Esophagus muscularis mucosa (tissue), 4 donors: ENCODE results near the gene CDHR5. TPM values are rescaled to one million over a fixed set of nuclear protein-coding genes. Genes with fewer than 3 reads are reported as not detected.

Experiments
- DNase-seq: peaks from one replicate; pipeline ENCODE4 v3.0.0-alpha.2; 2017; ENCODE audit errors: extremely low spot score
- H3K27ac ChIP-seq, 4 donors: fragments of 200-600 bp; sonication (generic); replicated peaks in 1 of 4; 1 replicate in 3 of 4; 2 replicates in 1 of 4; pipeline ENCODE4 v1.5.1; 2016 to 2019; ENCODE audit warnings: mild to moderate bottlenecking in 1 of 4
- H3K27me3 ChIP-seq, 4 donors: fragments of 200-600 bp; sonication (generic); one replicate each; pipeline versions ENCODE4 v1.5.1 to v1.6.0; 2016 to 2019
- H3K36me3 ChIP-seq, 4 donors: fragments of 200-600 bp; sonication (generic); one replicate each; pipeline ENCODE4 v1.5.1; 2016 to 2019
- H3K4me1 ChIP-seq, 4 donors: fragments of 200-600 bp; sonication (generic); one replicate each; pipeline ENCODE4 v1.5.1; 2016 to 2019
- H3K4me3 ChIP-seq, 4 donors: fragments of 200-600 bp; sonication (generic); 1 replicate in 2 of 4; 2 replicates in 2 of 4; pipeline ENCODE4 v1.5.1; 2016 to 2019; ENCODE audit warnings: mild to moderate bottlenecking in 4 of 4, moderate library complexity in 1 of 4
- H3K9me3 ChIP-seq, 4 donors: fragments of 200-600 bp; sonication (generic); 1 replicate in 3 of 4; 2 replicates in 1 of 4; pipeline ENCODE4 v1.5.1; 2016 to 2019
- EP300 ChIP-seq: sonication (generic); formaldehyde crosslinking; IDR thresholded peaks from one replicate; pipeline ENCODE4 v1.6.1; 2017; ENCODE audit warnings: antibody characterized with exemption
- POLR2A ChIP-seq: fragments of 450-650 bp; IDR thresholded peaks from one replicate; pipeline ENCODE4 v1.6.1; 2017; ENCODE audit warnings: antibody characterized with exemption, moderate library complexity, mild to moderate bottlenecking, low read depth
- POLR2AphosphoS5 ChIP-seq, 2 donors: sonication (generic); formaldehyde crosslinking; IDR thresholded peaks; one replicate each; pipeline ENCODE4 v1.6.1; 2017; ENCODE audit warnings: antibody characterized with exemption in 2 of 2
- WGBS: methylation state at CpG from one replicate; pipeline ENCODE4 v1.1.5; 2018; 5-methylcytosine and 5-hydroxymethylcytosine counted together
- intact Hi-C: fragments of 100-400 bp; cut with DNase I; formaldehyde crosslinking; loops from one replicate; pipeline ENCODE4 v1.15.1; 2023
- total RNA-seq, 4 donors: library from RNA; depleted of rRNA; stranded (reverse); fragments of >200 nt; gene quantifications; one replicate each; pipeline versions ENCODE4 v1.1.0 to v1.2.1, GENCODE V29; 2016
- TF ChIP-seq, protein P1 (sequence below), 3 experiments: fragments of 200-600 bp in 2 of 3; fragments of 450-650 bp in 1 of 3; sonication (generic) in 2 of 3; IDR thresholded peaks; one replicate each; pipeline ENCODE4 v1.5.1; 2017 to 2019; ENCODE audit warnings: antibody characterized with exemption in 3 of 3, mild to moderate bottlenecking in 2 of 3, moderate library complexity in 1 of 3

Gene CDHR5
- total RNA-seq, 4 donors from 2014 or later: 1.3 TPM; not detected in 3

GRCh38 chr11:579830-580601 is 44.7 kb downstream of the CDHR5 start:
- Histone ChIP-seq H3K36me3 (peaks cover 29 to 39% (median 32%) of the 10 kb centered on the region in 4 donors), H3K9me3 (no peaks in the 10 kb centered on the region), H3K27me3 (no peaks in the 10 kb centered on the region), H3K27ac (no peak overlapping the region), H3K4me1 (peaks cover 43 to 57% (median 53%) of the 10 kb centered on the region in 4 donors), H3K4me3 (no peak overlapping the region)
- no peak for DNase-seq
- TF ChIP-seq EP300: no peak
- TF ChIP-seq POLR2AphosphoS5 (IDR thresholded peaks at IDR 0.05): no peak
- TF ChIP-seq, protein P1, sequence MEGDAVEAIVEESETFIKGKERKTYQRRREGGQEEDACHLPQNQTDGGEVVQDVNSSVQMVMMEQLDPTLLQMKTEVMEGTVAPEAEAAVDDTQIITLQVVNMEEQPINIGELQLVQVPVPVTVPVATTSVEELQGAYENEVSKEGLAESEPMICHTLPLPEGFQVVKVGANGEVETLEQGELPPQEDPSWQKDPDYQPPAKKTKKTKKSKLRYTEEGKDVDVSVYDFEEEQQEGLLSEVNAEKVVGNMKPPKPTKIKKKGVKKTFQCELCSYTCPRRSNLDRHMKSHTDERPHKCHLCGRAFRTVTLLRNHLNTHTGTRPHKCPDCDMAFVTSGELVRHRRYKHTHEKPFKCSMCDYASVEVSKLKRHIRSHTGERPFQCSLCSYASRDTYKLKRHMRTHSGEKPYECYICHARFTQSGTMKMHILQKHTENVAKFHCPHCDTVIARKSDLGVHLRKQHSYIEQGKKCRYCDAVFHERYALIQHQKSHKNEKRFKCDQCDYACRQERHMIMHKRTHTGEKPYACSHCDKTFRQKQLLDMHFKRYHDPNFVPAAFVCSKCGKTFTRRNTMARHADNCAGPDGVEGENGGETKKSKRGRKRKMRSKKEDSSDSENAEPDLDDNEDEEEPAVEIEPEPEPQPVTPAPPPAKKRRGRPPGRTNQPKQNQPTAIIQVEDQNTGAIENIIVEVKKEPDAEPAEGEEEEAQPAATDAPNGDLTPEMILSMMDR (IDR thresholded peaks at IDR 0.05): no peak
- TF ChIP-seq POLR2A: no peak
- intact Hi-C loops: no loop called here
- 65% methylated on average over 12 of the region's 20 CpGs for WGBS

DNA sequence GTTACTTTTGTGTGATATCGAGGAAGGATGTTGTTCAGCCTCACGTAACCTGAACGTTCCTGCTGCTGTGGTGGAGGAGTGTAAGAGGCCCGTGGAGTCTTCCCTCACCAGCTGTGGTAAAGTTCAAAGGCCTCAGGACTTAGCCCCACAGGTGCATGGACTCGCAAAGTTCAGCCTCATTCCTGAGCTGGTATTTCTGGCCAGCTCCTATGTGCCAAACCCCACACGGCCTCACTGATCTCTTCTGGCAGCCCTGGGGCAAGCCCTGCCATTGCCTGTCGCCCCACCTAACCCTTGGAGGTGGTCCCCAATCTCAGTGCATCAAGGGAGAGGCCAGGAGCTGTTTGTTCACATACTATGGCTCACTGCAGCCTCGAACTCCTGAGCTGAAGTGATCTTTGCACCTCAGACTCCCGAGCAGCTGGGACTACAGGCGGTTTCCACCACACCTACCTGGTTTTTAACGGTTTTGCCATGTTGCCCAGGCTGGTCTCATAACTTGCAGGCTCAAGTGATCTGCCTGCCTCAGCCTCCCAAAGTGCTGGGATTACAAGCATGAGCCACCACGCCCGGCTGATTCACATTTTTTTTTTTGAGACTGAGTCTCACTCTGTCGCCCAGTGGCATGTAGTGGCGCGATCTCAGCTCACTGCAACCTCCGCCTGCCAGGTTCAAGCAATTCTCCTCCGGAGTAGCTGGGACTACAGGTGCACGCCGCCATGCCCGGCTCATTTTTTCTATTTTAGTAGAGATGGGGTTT is 46.3 kb downstream of the CDHR5 start:
- peak overlapping the region; percentile 64 to 94 (median 76) for H3K4me3 ChIP-seq
- no peak overlapping the region for H3K27ac ChIP-seq
- H3K36me3 ChIP-seq: peaks cover 19 to 24% (median 19%) of the 10 kb centered on the region in 4 donors
- WGBS: 76% methylated on average over 19 of the region's 21 CpGs
- intact Hi-C loops: no loop called here
- peaks cover 54 to 68% (median 59%) of the 10 kb centered on the region in 4 donors for H3K4me1 ChIP-seq
- DNase-seq: no peak
- H3K9me3 ChIP-seq: no peaks in the 10 kb centered on the region
- no peaks in the 10 kb centered on the region for H3K27me3 ChIP-seq
- no peak for TF ChIP-seq POLR2AphosphoS5 (IDR thresholded peaks at IDR 0.05)
- TF ChIP-seq, protein P1 (IDR thresholded peaks at IDR 0.05): no peak
- TF ChIP-seq EP300: no peak
- TF ChIP-seq POLR2A: no peak

DNA sequence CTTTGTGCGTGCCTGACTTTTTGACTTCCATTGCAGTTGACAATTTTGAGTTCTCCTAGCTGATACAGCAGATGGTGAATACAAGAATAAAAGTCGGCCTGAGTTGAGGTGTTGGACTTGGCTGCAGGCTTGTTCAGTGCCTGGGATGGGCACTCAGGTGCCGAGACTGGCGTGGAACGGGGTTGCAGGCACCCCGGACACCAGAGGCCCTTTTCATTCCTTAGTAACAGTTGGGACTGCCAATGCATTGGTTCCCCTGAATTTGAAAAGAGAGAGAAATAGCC is 47.2 kb downstream of the CDHR5 start:
- H3K27ac ChIP-seq: peak overlapping the region in 3 of 4 donors; percentile 94

DNA sequence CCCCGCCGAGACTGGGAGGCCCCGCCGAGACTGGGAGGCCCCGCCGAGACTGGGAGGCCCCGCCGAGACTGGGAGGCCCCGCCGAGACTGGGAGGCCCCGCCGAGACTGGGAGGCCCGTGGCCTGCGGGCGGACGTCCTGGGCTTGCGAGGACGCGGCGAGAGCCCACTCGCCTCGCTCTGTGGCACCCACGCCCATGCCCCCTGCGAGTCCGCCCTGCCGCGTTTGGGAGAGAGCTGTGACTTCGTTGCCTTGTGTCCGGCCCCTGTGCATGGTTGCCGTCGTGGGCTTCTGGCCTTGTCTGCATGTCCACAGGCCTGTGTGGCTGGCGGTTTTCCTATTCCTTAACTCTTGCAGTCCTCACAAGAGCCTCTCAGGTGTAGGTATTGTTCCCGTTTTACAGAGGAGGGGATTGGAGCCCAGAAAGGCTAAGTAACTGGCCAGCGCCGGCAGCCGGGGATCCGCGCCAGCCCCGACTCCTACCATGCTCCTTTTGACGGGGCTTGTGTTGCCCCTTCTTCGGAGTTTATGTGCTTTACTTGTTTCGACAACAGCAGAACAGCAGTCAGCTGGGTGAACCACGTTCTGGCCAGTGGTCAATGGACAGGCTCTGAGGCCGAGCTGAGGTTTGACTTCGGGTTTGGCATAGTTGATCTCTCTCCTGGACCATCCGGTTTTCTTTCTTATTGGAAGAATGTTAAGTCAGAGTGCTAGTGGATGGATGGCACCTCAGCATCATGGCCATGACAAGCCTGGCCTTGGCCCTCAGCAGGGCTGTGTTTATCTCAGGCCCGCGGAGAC is 47.7 kb downstream of the CDHR5 start:
- no peaks in the 10 kb centered on the region for H3K27me3 ChIP-seq
- H3K27ac ChIP-seq: peak overlapping the region; percentile 91 to 94 (median 94)
- WGBS: 7% methylated on average over 29 of the region's 48 CpGs
- TF ChIP-seq EP300: no peak
- TF ChIP-seq, protein P1 (IDR thresholded peaks at IDR 0.05): no peak
- TF ChIP-seq POLR2A: no peak
- no peak for TF ChIP-seq POLR2AphosphoS5 (IDR thresholded peaks at IDR 0.05)
- peaks cover 4 to 9% (median 5%) of the 10 kb centered on the region in 4 donors for H3K36me3 ChIP-seq
- H3K4me1 ChIP-seq: peaks cover 54 to 68% (median 59%) of the 10 kb centered on the region in 4 donors
- intact Hi-C loops: no loop called here
- DNase-seq: no peak
- H3K9me3 ChIP-seq: no peaks in the 10 kb centered on the region
- H3K4me3 ChIP-seq: peak overlapping the region; percentile 64 to 94 (median 76)

More for the DNA sequence above, 47.2 kb downstream of the CDHR5 start:
- Histone ChIP-seq H3K36me3 (peaks cover 10 to 15% (median 10%) of the 10 kb centered on the region in 4 donors), H3K9me3 (no peaks in the 10 kb centered on the region), H3K4me3 (peak overlapping the region; percentile 64 to 94 (median 76)), H3K27me3 (no peaks in the 10 kb centered on the region), H3K4me1 (peaks cover 54 to 68% (median 59%) of the 10 kb centered on the region in 4 donors)
- DNase-seq: no peak
- intact Hi-C loops: no loop called here
- 59% methylated on average over 6 of the region's 6 CpGs for WGBS
- no peak for TF ChIP-seq POLR2A
- no peak for TF ChIP-seq POLR2AphosphoS5 (IDR thresholded peaks at IDR 0.05)
